K562 (cell line): ENCODE results near the gene ZBED2. TPM values are rescaled to one million over a fixed set of nuclear protein-coding genes. Genes with fewer than 3 reads are reported as not detected.

Experiments
- ATAC-seq: fragments of 200-7000 bp; cut with Tn5 transposase; 3 replicates; pipeline ENCODE4 v1.9.1; 2020; ENCODE audit warnings: moderate library complexity
- BruUV-seq: library from RNA; stranded (reverse); fragments of 400-500 nt; replicated peaks from 2 replicates; lab custom pipeline; 2021; lab: Mats Ljungman, UMichigan
- CTCF ChIA-PET: fragments of 300-600 bp; formaldehyde crosslinking; extraction: SDS; loops from one replicate; lab custom pipeline; 2021; ENCODE audit warnings: low intra/inter-chr PET ratio; lab: Yijun Ruan, JAX
- POLR2A ChIA-PET: fragments of 300-600, 350-650 bp; sonication (Branson Sonifier 250); formaldehyde crosslinking; extraction: SDS; loops from one replicate; lab custom pipeline; 2021; ENCODE audit warnings: antibody characterized with exemption, inconsistent platforms; lab: Yijun Ruan, JAX
- DNase-seq, 4 experiments: peaks; one replicate each; pipeline versions ENCODE4 v3.0.0 to v3.0.0-alpha.2; 2011 to 2018; ENCODE audit warnings: low spot score in 3 of 4, mixed read lengths in 3 of 4; ENCODE audit errors: extremely low read depth in 1 of 4
- FAIRE-seq: peaks from 2 replicates; lab custom pipeline; 2011; peaks lifted over from hg19 to GRCh38; lab: Jason Lieb, UNC
- H2AFZ ChIP-seq: 2 replicates; pipeline ENCODE4 v1.6.0; 2011; ENCODE audit warnings: low read depth, low read length, control low read depth, inconsistent platforms
- H3K27ac ChIP-seq: fragments of 200-600 bp; 3 replicates; pipeline ENCODE4 v1.8.0; 2011; ENCODE audit warnings: low read depth, mild to moderate bottlenecking, control low read depth, inconsistent platforms, low read length, moderate library complexity, mixed read lengths; ENCODE audit errors: extremely low read depth
- H3K27me3 ChIP-seq, 2 experiments: fragments of 300-600 bp in 1 of 2; 2 replicates in 1 of 2; 3 replicates in 1 of 2; pipeline versions ENCODE4 v1.6.0 to v1.8.0; 2011; ENCODE audit warnings: inconsistent platforms in 2 of 2, low read length in 2 of 2, mild to moderate bottlenecking in 1 of 2, mixed read lengths in 1 of 2, moderate library complexity in 1 of 2; ENCODE audit not compliant: control insufficient read depth in 2 of 2, insufficient read depth in 2 of 2
- H3K36me3 ChIP-seq: fragments of 300-600 bp; 3 replicates; pipeline ENCODE4 v1.8.0; 2011; ENCODE audit warnings: mild to moderate bottlenecking, low read length, inconsistent platforms; ENCODE audit not compliant: control insufficient read depth, insufficient read depth
- H3K4me1 ChIP-seq, 2 experiments: fragments of 200-600 bp in 1 of 2; replicated peaks in 1 of 2; 2 replicates in 1 of 2; 3 replicates in 1 of 2; pipeline versions ENCODE4 v1.5.1 to v1.8.0; 2011; ENCODE audit warnings: inconsistent platforms in 2 of 2, low read length in 2 of 2, mild to moderate bottlenecking in 1 of 2, mixed read lengths in 1 of 2, moderate library complexity in 1 of 2; ENCODE audit not compliant: control insufficient read depth in 2 of 2, insufficient read depth in 2 of 2
- H3K4me2 ChIP-seq: 2 replicates; pipeline ENCODE4 v1.6.1; 2011; ENCODE audit warnings: low read length, control low read depth, inconsistent platforms, mixed read lengths; ENCODE audit not compliant: insufficient read depth
- H3K4me3 ChIP-seq: fragments of 200-600 bp; sonication (generic), shearing (Covaris generic); 2 replicates; pipeline ENCODE4 v1.5.1; 2016; ENCODE audit warnings: control low read depth, inconsistent platforms
- H3K79me2 ChIP-seq: fragments of 200-600 bp; 3 replicates; pipeline ENCODE4 v1.8.0; 2011; ENCODE audit warnings: low read length, inconsistent platforms; ENCODE audit not compliant: control insufficient read depth, insufficient read depth
- H3K9ac ChIP-seq, 2 experiments: 2 replicates each; pipeline versions ENCODE4 v1.6.0 to v1.6.1; 2011; ENCODE audit warnings: low read depth in 2 of 2, low read length in 2 of 2, control low read depth in 1 of 2, inconsistent platforms in 1 of 2, mild to moderate bottlenecking in 1 of 2, mixed read lengths in 1 of 2; ENCODE audit not compliant: insufficient read depth in 1 of 2
- H3K9me1 ChIP-seq: one replicate; pipeline ENCODE4 v1.6.0; 2011; ENCODE audit warnings: inconsistent platforms, mild to moderate bottlenecking, low read length, moderate library complexity; ENCODE audit not compliant: control insufficient read depth, insufficient read depth
- H3K9me3 ChIP-seq: replicated peaks from 2 replicates; pipeline ENCODE4 v1.5.1; 2011; ENCODE audit warnings: low read depth, low read length, inconsistent platforms; ENCODE audit not compliant: control insufficient read depth, insufficient read depth
- H4K20me1 ChIP-seq: replicated peaks from 2 replicates; pipeline ENCODE4 v1.6.1; 2011; ENCODE audit warnings: low read length, inconsistent platforms, mixed read lengths; ENCODE audit not compliant: control insufficient read depth, insufficient read depth
- CBFA2T2 ChIP-seq: fragments of 450-650 bp; conservative IDR thresholded peaks from 2 replicates; pipeline ENCODE4 v1.6.1; 2017; ENCODE audit warnings: mild to moderate bottlenecking
- CCAR2 ChIP-seq: fragments of 200-400 bp; formaldehyde crosslinking; IDR thresholded peaks from 2 replicates; pipeline ENCODE4 v1.6.1; 2017; ENCODE audit warnings: mild to moderate bottlenecking, low read depth, low read length
- DIDO1 ChIP-seq: fragments of 450-650 bp; IDR thresholded peaks from 2 replicates; pipeline ENCODE4 v1.6.1; 2016; ENCODE audit warnings: low read depth, missing biosample characterization, missing genetic modification characterization
- GABPB2 ChIP-seq: fragments of 250-450 bp; sonication (Bioruptor Pico); conservative IDR thresholded peaks from 2 replicates; pipeline ENCODE4 v1.5.1; 2021; ENCODE audit warnings: mild to moderate bottlenecking
- WGBS: fragments of 100-300 bp; shearing (Covaris generic); methylation state at CpG from one replicate; pipeline ENCODE4 v1.1.6; 2016; ENCODE audit warnings: low coverage, mixed read lengths; ENCODE audit not compliant: insufficient coverage; ENCODE audit errors: missing lambda C conversion rate; 5-methylcytosine and 5-hydroxymethylcytosine counted together
- in situ Hi-C: fragments of 300-500 bp; cut with MboI; formaldehyde crosslinking; loops from 4 replicates; pipeline ENCODE4 v1.15.0; 2018; ENCODE audit warnings: inconsistent platforms, mixed read lengths
- intact Hi-C: fragments of 100-400 bp; cut with micrococcal nuclease; formaldehyde crosslinking; loops from 2 replicates; pipeline ENCODE4 v1.14.2; 2022
- polyA plus RNA-seq, 8 experiments: library from polyadenylated mRNA; depleted of rRNA in 4 of 8; stranded (reverse) in 5 of 8; unstranded in 3 of 8; fragments of >200 nt; fragmentation: Nextera tagmentation in 2 of 8; fragmentation: Illumina TruSeq in 1 of 8; extraction: Ambion mirVana in 2 of 8; extraction: Trizol in 1 of 8; gene quantifications; 2 replicates each; pipeline versions ENCODE4 v1.2.1 to v1.2.3, GENCODE V29; 2011 to 2014; ENCODE audit warnings: inconsistent platforms in 1 of 8, missing spikeins in 1 of 8
- total RNA-seq, 7 experiments: library from RNA; depleted of rRNA in 6 of 7; stranded (reverse); fragments of >200 nt in 6 of 7; fragmentation: Illumina TruSeq in 2 of 7; extraction: Trizol in 2 of 7; gene quantifications; 2 replicates each; pipeline versions ENCODE4 v1.2.1 to v1.2.3, GENCODE V29; 2011 to 2021; ENCODE audit warnings: low replicate concordance in 1 of 7
- TF ChIP-seq, protein P1 (sequence below): fragments of 250-450 bp; sonication (Bioruptor Pico); IDR thresholded peaks from 2 replicates; pipeline ENCODE4 v1.4.0; 2020; ENCODE audit warnings: borderline replicate concordance

ZBED2 gene
- total and polyA plus RNA-seq, 9 of the 15 experiments (the other 6 are each of a cell fraction or from before 2014, with no cell fraction given), result 0.11 TPM; not detected in 8

GRCh38 chr3:111571907-111572460 is 23.2 kb downstream of the ZBED2 start:
- Histone ChIP-seq H4K20me1 (no peaks in the 10 kb centered on the region), H3K9me1 (no peaks in the 10 kb centered on the region), H3K79me2 (no peaks in the 10 kb centered on the region), H3K9me3 (no peaks in the 10 kb centered on the region), H3K9ac (no peak overlapping the region), H3K4me2 (no peak overlapping the region), H3K4me3 (no peak overlapping the region), H3K27me3 (no peaks in the 10 kb centered on the region), H3K27ac (no peak overlapping the region), H2AFZ (no peak overlapping the region), H3K36me3 (no peaks in the 10 kb centered on the region), H3K4me1 (no peaks in the 10 kb centered on the region)
- intact Hi-C loops, result no loop called here
- 5% methylated on average over 6 of the region's 6 CpGs for WGBS
- ChIA-PET POLR2A (no interaction called here), CTCF (no interaction called here)
- no TSS peak for BruUV-seq
- no peak for ATAC-seq
- TF ChIP-seq CBFA2T2, result no peak
- TF ChIP-seq DIDO1 (tag), result no peak
- TF ChIP-seq, protein P1, sequence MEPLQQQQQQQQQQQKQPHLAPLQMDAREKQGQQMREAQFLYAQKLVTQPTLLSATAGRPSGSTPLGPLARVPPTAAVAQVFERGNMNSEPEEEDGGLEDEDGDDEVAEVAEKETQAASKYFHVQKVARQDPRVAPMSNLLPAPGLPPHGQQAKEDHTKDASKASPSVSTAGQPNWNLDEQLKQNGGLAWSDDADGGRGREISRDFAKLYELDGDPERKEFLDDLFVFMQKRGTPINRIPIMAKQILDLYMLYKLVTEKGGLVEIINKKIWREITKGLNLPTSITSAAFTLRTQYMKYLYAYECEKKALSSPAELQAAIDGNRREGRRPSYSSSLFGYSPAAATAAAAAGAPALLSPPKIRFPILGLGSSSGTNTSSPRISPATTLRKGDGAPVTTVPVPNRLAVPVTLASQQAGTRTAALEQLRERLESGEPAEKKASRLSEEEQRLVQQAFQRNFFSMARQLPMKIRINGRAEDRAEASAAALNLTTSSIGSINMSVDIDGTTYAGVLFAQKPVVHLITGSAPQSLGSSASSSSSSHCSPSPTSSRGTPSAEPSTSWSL (CRISPR knock-in tag), result no peak
- no peak for TF ChIP-seq CCAR2
- TF ChIP-seq GABPB2 (CRISPR knock-in tag), result no peak
- no peak for DNase-seq
- in situ Hi-C loops, result no loop called here
- no peak for FAIRE-seq
